Adrenal gland (tissue), 12 donors: ENCODE data around the gene TMCC1. TPM values are rescaled to one million over a fixed set of nuclear protein-coding genes. Genes with fewer than 3 reads are reported as not detected.

Experiments used
- DNase-seq, 7 donors: peaks; one replicate each; pipeline ENCODE4 v3.0.0-alpha.2; 2019 to 2020
- H3K27ac ChIP-seq, 5 donors: fragments of 200-600 bp; sonication (generic) in 4 of 5; 1 replicate in 3 of 5; 2 replicates in 2 of 5; pipeline versions ENCODE4 v1.5.1 to v1.8.0; 2016 to 2020; ENCODE audit warnings: mild to moderate bottlenecking in 1 of 5
- H3K27me3 ChIP-seq: fragments of 200-600 bp; 2 replicates; pipeline ENCODE4 v1.8.0; 2021
- H3K36me3 ChIP-seq, 2 donors: fragments of 200-600 bp; replicated peaks in 1 of 2; 1 replicate in 1 of 2; 2 replicates in 1 of 2; pipeline versions ENCODE4 v1.5.1 to v1.8.0; 2018 to 2022
- H3K4me1 ChIP-seq, 2 donors: fragments of 200-600 bp; replicated peaks in 1 of 2; 1 replicate in 1 of 2; 2 replicates in 1 of 2; pipeline versions ENCODE4 v1.5.1 to v1.8.0; 2018 to 2021
- H3K4me3 ChIP-seq, 4 donors: fragments of 200-600 bp; sonication (generic) in 3 of 4; one replicate each; pipeline ENCODE4 v1.5.1; 2016 to 2018
- H3K9me3 ChIP-seq, 3 donors: fragments of 200-600 bp; sonication (generic) in 1 of 3; replicated peaks in 1 of 3; 1 replicate in 2 of 3; 2 replicates in 1 of 3; pipeline versions ENCODE4 v1.5.1 to v1.8.0; 2016 to 2021
- POLR2A ChIP-seq, 2 donors: fragments of 450-650 bp; IDR thresholded peaks; one replicate each; pipeline ENCODE4 v1.6.1; 2017; ENCODE audit warnings: antibody characterized with exemption in 2 of 2, mild to moderate bottlenecking in 2 of 2, moderate library complexity in 1 of 2
- WGBS, 4 donors: extraction: QIAGEN DNeasy Blood & Tissue Kit in 2 of 4; methylation state at CpG; one replicate each; pipeline versions ENCODE4 v1.1.5 to v1.1.7; 2013 to 2017; 5-methylcytosine and 5-hydroxymethylcytosine counted together
- intact Hi-C, 2 donors: fragments of 100-400 bp; cut with DNase I; formaldehyde crosslinking; loops; one replicate each; pipeline versions ENCODE4 v1.14.1 to v1.15.0; 2022 to 2023
- polyA plus RNA-seq, 3 donors: library from polyadenylated mRNA; stranded (reverse); fragments of 200-250 nt in 2 of 3; fragments of 350-450 nt in 1 of 3; fragmentation: Illumina TruSeq in 1 of 3; extraction: RNeasy Lipid Tissue Mini Kit (QIAGEN cat#74804) in 1 of 3; gene quantifications; one replicate each; pipeline ENCODE4 v1.2.3, GENCODE V29; 2013 to 2014
- total RNA-seq, 9 donors: library from RNA; depleted of rRNA in 4 of 9; stranded (reverse); fragments of >200 nt in 4 of 9; fragments of 120-200 nt in 1 of 9; fragmentation: NEBNext Ultra II Directional in 1 of 9; extraction: Animal tissue kit (Norgen Biotek cat#: 25700) in 1 of 9; gene quantifications; one replicate each; pipeline versions ENCODE4 v1.1.0 to v1.2.4, GENCODE V29; 2013 to 2023
- TF ChIP-seq, protein P1 (sequence below), 6 experiments: fragments of 450-650 bp in 4 of 6; fragments of 200-600 bp in 2 of 6; sonication (generic) in 1 of 6; IDR thresholded peaks; 1 replicate in 5 of 6; 2 replicates in 1 of 6; pipeline versions ENCODE4 v1.5.1 to v1.8.0; 2016 to 2021; ENCODE audit warnings: antibody characterized with exemption in 6 of 6, mild to moderate bottlenecking in 2 of 6, moderate library complexity in 1 of 6
- donor health status: healthy with polysubstance abuse.
- donor health status: Bipolar disorder and iron deficiency.
- donor health status: DM: yes; HTN: yes; CAD: no.
- donor health status: DM: no; HTN: no; CAD: no.
- donor health status: DM: no; HTN: no; CAD: no.
- donor health status: DM: yes; HTN: yes; CAD: no.

TMCC1 gene
- total and polyA plus RNA-seq, 12 donors: 6.3 to 141 (median 22.9) TPM

- H3K27ac ChIP-seq: peak overlapping the region; percentile 53 to 92 (median 82)
- H3K4me3 ChIP-seq: peak overlapping the region in 1 of 4 donors; percentile 57
- no peaks in the 10 kb centered on the region for H3K27me3 ChIP-seq
- no peaks in the 10 kb centered on the region for H3K9me3 ChIP-seq
- no peaks in the 10 kb centered on the region for H3K36me3 ChIP-seq
- intact Hi-C loops: loop anchor here (5.0 kb wide), 2 partner anchors 115 to 120 kb away; no protein-coding TSS in a partner anchor
- no peak for DNase-seq
- 49 to 56% (median 52%) methylated on average over 14 to 18 of the region's 18 CpGs for WGBS, 4 donors
- TF ChIP-seq, protein P1, sequence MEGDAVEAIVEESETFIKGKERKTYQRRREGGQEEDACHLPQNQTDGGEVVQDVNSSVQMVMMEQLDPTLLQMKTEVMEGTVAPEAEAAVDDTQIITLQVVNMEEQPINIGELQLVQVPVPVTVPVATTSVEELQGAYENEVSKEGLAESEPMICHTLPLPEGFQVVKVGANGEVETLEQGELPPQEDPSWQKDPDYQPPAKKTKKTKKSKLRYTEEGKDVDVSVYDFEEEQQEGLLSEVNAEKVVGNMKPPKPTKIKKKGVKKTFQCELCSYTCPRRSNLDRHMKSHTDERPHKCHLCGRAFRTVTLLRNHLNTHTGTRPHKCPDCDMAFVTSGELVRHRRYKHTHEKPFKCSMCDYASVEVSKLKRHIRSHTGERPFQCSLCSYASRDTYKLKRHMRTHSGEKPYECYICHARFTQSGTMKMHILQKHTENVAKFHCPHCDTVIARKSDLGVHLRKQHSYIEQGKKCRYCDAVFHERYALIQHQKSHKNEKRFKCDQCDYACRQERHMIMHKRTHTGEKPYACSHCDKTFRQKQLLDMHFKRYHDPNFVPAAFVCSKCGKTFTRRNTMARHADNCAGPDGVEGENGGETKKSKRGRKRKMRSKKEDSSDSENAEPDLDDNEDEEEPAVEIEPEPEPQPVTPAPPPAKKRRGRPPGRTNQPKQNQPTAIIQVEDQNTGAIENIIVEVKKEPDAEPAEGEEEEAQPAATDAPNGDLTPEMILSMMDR (IDR thresholded peaks at IDR 0.05): no peak
- no peak for TF ChIP-seq POLR2A (IDR thresholded peaks at IDR 0.05)
- peaks cover 17 to 49% of the 10 kb centered on the region in 2 donors for H3K4me1 ChIP-seq
Measured at GRCh38 chr3:129607391-129608068, 286.0 kb downstream of the TMCC1 start.

- peak in 1 of 2 donors; percentile 25 for TF ChIP-seq POLR2A (IDR thresholded peaks at IDR 0.05)
- TF ChIP-seq, protein P1 (IDR thresholded peaks at IDR 0.05): no peak
- H3K4me3 ChIP-seq: peak within 1 kb of the TSS; percentile 3 to 82 (median 21)
- H3K27ac ChIP-seq: peak within 1 kb of the TSS; percentile 53 to 92 (median 82)
- DNase-seq: peak; percentile 65 to 80 (median 68)
- no peaks in the 10 kb centered on the region for H3K36me3 ChIP-seq
- WGBS, 4 donors: 1 to 2% (median 2%) methylated on average over 39 to 77 of the region's 96 CpGs
- intact Hi-C loops: loop anchor here (5.0 kb wide), 2 partner anchors 115 to 120 kb away; no protein-coding TSS in a partner anchor
- no peaks in the 10 kb centered on the region for H3K9me3 ChIP-seq
- peaks cover 17 to 48% of the 10 kb centered on the region in 2 donors for H3K4me1 ChIP-seq
- no peaks in the 10 kb centered on the region for H3K27me3 ChIP-seq
Measured at GRCh38 chr3:129606636-129607390, 286.7 kb downstream of the TMCC1 start, which contains the start of gene PLXND1. Gene PLXND1 (minus strand): TSS chr3:129606676. CDS start chr3:129606639, 37 bp downstream.

DNA sequence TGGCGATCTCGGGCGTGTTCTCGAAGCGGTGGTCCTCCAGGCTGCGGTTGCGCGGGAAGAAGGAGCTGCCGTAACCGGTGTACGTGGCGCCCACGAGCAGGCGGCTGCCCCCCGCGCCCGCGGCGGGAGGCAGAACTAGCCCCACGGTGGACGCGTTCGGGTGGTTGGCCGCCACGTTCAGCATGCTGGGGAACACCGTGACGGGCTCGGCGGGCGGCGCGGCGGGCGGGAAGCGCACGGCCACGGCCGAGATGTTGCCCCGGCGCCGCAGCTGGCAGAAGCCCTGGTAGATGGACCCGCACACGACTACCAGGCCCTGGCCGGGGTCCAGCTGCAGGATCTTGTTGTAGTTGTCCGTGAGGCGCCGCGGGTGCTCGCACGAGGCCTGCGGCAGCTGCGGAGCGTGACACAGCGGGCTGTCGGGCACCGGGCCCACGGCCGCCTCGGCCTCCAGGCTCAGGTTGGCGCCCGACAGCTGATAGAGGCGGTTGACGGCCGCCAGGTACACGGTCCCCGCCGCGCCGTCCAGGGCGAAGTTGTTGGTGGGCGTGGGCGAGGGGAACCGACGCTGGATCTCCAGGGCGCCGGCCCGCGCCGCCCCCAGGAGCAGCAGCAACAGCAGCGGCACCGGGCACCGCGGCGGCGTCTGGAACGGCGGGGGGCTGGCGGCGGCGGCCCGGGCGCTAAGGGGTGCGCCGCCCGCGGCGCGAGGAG is 287.4 kb downstream of the TMCC1 start:
- no peaks in the 10 kb centered on the region for H3K27me3 ChIP-seq
- H3K27ac ChIP-seq: peak overlapping the region in 4 of 5 donors; percentile 49 to 92 (median 79)
- peak in 5 of 7 donors; percentile 53 to 64 (median 59) for DNase-seq
- peak in 1 of 2 donors; percentile 25 for TF ChIP-seq POLR2A (IDR thresholded peaks at IDR 0.05)
- TF ChIP-seq, protein P1 (IDR thresholded peaks at IDR 0.05): no peak
- intact Hi-C loops: loop anchor here (5.0 kb wide), 2 partner anchors 114 to 119 kb away; no protein-coding TSS in a partner anchor
- H3K36me3 ChIP-seq: no peaks in the 10 kb centered on the region
- WGBS, 4 donors: 0 to 1% (median 1%) methylated on average over 2 to 98 of the region's 98 CpGs; no CpG with 5 or more reads in 1 of the 4 donors
- peak overlapping the region; percentile 3 to 82 (median 21) for H3K4me3 ChIP-seq
- H3K4me1 ChIP-seq: peaks cover 17 to 51% of the 10 kb centered on the region in 2 donors
- no peaks in the 10 kb centered on the region for H3K9me3 ChIP-seq
